NCI-H146 treated with DMSO at 0.1 percent for 48 hours (cell line): ENCODE results near the gene BOD1L1.

Source experiments
- DNase-seq: peaks from one replicate; lab custom pipeline; 2025; ENCODE audit not compliant: unreplicated experiment; lab: John Stamatoyannopoulos, UW

The BOD1L1 gene

DNA sequence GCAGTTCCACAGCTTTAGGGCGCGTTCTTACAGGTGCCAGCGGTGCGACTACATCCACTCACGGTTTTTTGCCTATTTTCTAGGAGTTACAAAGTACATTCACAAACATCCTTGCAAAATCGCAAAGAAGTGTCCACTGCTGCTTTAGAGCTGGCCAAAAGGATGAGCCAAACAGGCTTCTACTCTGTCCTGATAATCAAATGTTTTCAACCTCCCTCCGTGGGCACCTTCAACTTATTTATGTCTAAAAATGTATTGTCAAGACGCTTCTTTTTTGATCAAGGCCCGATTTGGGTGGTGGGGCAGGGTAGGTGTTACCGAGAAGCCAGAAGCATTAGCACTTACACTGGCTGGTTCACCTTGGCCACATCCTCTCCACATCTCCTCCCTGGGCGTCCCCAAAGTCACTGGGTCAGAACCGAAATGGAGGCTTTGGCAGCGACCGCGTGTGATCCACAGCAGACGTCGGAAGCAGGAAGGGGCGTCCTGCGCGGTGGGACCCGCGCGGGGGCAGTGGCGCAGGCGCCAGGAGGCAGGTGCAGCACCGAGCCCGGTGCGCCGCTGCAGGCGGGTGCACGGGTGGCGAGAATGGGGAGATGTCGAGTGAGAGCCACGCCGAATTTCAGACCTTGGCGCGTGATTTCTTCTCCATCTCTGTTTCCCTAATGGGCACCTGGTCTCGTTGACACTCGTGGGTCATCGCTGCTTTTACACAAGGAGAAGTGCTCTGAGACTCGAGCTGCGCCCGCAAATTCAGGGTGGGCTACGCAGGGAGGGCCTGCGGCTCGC lies 100.1 kb downstream of the BOD1L1 start:
- no peak for DNase-seq

DNA sequence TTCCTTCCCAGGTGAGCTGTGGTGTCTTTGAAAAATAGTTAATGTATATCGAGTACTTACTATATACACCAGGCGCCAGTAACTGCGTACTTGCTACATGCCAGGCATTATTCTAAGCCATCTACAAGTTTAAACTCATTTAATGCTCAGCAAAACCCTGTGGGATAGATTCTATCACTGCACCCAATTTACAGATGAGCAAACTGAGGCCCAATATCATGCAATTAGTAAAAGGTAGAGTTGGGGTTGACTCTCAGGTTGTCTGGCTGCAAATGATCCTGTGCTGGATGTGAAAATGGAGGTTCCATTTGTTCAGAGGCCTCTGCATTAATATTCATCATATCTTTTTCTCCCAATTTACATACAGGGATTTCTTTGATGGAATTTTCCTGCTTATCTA lies 100.9 kb downstream of the BOD1L1 start:
- no peak for DNase-seq

DNA sequence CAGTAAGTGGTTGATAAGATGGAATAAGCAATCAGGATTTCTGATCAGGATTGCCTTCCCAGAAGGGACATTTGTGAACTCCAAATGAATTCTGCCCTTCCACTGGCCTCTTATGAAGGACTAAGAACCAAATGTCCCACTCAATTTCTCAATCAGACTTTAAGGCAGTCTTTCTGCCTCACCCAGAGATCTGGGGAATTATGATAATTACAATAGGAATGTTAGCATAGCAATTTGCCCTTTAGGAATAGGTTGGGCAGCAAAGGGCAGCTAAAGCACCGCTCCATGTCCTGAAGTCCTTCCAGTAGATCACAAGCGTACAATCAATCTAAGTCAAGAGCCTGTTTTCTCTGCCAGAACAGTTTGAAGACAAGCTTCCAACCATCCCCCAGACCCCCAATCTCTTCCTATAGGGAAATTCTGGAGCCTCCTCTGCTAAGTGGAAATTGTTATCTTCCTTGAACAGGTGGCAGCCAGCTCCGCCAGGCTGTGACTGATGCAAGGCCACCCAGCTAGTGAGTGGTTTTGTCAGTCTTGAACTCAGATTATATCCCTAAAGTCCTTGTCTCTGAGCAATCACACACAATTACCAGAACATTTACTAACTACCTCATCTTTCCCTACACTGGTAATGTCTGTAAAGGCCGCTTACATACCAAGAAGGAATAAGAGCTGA lies 101.8 kb downstream of the BOD1L1 start:
- DNase-seq, result no peak

DNA sequence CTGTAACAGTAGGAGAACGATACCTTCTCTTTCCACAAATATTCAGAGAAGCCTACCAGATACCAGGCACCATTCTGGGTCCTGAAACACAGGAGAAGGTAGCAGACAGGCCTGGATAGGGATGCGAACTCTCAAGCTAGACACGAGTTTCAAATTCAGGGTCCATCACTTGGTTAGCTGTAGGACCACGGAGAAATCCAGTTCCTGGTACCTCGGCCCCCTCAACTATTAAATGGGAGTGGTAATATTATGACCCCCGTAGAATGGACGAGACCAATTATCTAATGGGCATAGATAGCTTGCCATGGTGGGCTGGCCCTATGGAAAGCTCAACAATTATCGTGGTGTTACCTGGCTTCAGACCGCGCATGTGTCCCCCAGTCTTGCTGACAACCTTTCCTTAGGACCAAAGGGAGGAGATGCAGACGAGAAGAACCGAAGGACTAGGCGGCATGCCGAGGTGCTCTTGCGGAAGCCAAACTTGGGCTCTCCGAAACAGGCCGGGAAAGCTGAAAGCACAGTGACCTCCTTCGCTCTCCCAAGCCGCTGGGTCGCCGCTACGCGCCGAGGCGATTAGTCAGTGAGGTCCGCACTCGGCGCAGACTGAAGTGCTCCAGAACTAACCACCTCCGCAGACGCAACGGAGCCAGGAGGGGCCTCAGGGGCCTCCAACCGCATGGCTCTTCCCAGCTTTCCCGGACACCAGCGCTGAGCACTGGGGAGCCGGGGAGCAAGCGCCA lies 102.9 kb downstream of the BOD1L1 start:
- DNase-seq, result no peak

DNA sequence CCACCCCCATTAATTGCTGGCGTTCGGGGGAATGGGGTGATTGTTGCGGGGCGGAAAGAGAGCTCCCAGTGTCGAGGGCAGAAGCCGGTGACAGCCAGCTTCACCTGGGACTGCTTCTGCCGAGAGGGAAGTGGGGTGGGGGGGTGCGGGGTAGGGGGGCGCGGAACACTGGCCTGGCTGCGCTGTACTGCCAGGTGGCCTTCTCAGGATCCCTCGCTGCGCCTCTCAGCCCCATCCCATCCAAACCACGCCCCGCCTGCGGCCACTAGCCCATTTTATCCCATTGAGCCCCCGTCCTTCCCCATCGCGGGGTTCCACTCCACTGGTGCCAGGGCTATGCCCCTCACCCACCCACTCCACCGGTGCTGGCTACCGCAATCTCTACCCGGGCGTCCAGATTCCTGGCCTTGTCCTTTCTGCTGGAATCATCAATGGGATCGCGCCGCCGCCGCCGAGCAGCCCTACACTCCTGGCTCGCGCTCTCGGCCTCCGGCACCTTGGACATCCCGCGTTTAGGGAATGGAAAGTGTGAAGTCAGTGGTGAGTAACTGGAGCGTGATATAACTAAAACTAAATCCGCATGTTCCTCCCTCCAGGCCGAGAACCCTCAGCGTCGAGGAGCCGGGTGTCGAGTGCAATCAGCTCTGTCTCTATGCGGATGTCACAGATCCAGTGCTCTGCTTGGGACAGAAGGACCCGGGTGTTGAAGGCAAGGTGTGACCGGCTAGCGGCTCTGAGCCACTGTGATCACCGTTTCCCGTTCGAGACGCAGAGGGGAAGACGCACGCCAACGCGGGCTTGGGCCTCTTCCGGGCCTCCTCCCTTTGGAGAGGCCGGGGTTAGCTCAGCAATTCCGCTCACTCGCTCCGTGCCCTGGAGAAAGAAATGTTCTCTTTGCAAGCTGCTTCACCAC lies 103.7 kb downstream of the BOD1L1 start:
- DNase-seq, result no peak

GRCh38 chr4:13523105-13523477 lies 104.4 kb downstream of the BOD1L1 start:
- DNase-seq, result no peak

DNA sequence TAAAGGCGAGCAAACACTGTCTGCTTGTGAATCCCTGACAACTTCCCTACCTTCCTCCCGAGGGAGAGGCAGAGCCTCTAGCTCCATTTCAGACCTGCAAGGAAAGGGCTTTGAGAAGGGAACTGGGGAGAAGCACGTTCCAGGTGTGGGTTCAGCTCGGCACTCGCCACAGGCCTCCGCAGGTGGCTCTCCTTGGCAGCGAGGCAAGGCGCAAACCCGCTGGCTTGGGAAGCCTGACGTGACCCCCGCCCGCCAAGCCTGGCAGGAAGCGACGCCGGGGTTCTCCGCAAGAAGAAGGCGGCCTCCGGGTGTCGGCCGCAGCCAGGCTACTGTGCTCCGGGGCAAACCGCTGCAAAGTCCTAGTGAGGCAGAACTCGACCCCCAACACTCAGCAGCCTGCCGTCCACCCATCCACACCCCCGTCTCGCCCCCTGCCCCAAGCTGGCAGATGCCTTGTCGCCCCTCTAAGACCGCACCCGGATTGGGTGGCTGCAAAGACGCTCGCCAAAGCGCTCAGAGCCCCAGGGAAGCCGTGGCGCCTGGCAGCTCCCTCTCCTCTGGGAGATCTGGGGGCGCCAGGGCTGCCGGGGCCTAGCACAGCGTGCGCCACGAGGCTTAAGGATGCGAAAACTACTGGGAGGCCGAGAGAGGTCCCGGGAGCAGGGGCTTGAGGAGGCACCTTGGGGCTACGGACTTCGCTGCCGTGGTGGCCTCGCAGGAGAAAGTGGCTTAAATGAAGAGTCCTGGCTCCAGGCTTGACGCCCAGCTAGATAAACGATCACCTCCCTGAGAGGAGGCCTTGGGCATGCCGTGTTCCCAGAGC lies 105.0 kb downstream of the BOD1L1 start:
- no peak for DNase-seq

DNA sequence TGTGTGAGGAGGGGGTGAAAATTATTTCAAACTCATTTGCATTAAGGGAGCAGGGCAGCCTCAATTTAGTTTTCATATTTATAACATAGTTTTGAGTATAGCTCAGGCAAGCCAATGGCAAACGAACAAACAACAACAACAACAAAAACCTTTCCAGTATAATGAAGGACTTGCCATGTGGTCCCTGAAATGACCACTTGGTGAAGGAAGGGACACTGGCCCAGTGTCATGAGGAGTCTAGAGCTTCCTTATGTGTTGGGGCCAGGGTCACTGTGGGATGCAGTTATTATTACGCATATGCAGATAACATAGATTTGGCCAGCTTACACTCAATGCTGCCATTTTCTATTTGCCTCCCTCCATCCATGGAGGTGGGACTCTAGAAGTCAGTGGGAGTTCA lies 106.5 kb downstream of the BOD1L1 start:
- DNase-seq, result no peak
